K562 (cell line): ENCODE results near the gene ZNF609. TPM values are rescaled to one million over a fixed set of nuclear protein-coding genes. Genes with fewer than 3 reads are reported as not detected.

Experiments
- ARID1B ChIP-seq: fragments of 450-650 bp; IDR thresholded peaks from 2 replicates; pipeline ENCODE4 v1.6.1; 2016; ENCODE audit warnings: antibody characterized with exemption, mild to moderate bottlenecking, inconsistent platforms
- ASH1L ChIP-seq: fragments of 450-650 bp; IDR thresholded peaks from 2 replicates; pipeline ENCODE4 v1.6.1; 2018; ENCODE audit warnings: borderline replicate concordance, mild to moderate bottlenecking, low read depth; ENCODE audit not compliant: partially characterized antibody
- BRF1 ChIP-seq: IDR thresholded peaks from 3 replicates; pipeline ENCODE4 v1.6.1; 2011; ENCODE audit warnings: borderline replicate concordance, mild to moderate bottlenecking; ENCODE audit not compliant: insufficient read length; ENCODE audit errors: extremely low read depth
- DMBX1 ChIP-seq: fragments of 250-450 bp; sonication (Bioruptor Pico); IDR thresholded peaks from 2 replicates; pipeline ENCODE4 v1.8.0; 2022; ENCODE audit warnings: inconsistent platforms, mild to moderate bottlenecking, moderate library complexity, borderline replicate concordance
- EP300 ChIP-seq: IDR thresholded peaks from 2 replicates; pipeline ENCODE4 v1.6.1; 2012; ENCODE audit warnings: low read length, improper control_type of control experiment
- FOXK2 ChIP-seq, 2 experiments: fragments of 450-650 bp; IDR thresholded peaks in 1 of 2; conservative IDR thresholded peaks in 1 of 2; 2 replicates each; pipeline ENCODE4 v1.6.1; 2016; ENCODE audit warnings: low read depth in 2 of 2, mild to moderate bottlenecking in 1 of 2
- JUND ChIP-seq, 2 experiments: IDR thresholded peaks; 2 replicates in 1 of 2; 3 replicates in 1 of 2; pipeline ENCODE4 v1.6.1; 2011; ENCODE audit warnings: borderline replicate concordance in 2 of 2, low read depth in 2 of 2, low read length in 2 of 2, improper control_type of control experiment in 1 of 2, missing biosample characterization in 1 of 2, missing genetic modification characterization in 1 of 2, missing genetic modification reagents in 1 of 2
- KDM1A ChIP-seq, 2 experiments: fragments of 450-650 bp; IDR thresholded peaks; 2 replicates each; pipeline ENCODE4 v1.6.1; 2016; ENCODE audit warnings: mild to moderate bottlenecking in 2 of 2
- KDM5B ChIP-seq: fragments of 200-600 bp; sonication (generic); IDR thresholded peaks from 2 replicates; pipeline ENCODE4 v1.6.1; 2012; ENCODE audit warnings: low read depth, mild to moderate bottlenecking, moderate library complexity, low read length, control low read depth, inconsistent platforms; ENCODE audit not compliant: insufficient replicate concordance
- KLF16 ChIP-seq: IDR thresholded peaks from 2 replicates; pipeline ENCODE4 v1.6.1; 2016; ENCODE audit warnings: antibody characterized with exemption
- KLF6 ChIP-seq: fragments of 250-450 bp; sonication (Bioruptor Pico); IDR thresholded peaks from 2 replicates; pipeline ENCODE4 v1.4.0; 2020; ENCODE audit warnings: mild to moderate bottlenecking, moderate library complexity, borderline replicate concordance
- MYC ChIP-seq, 2 experiments: fragments of 250-450 bp in 1 of 2; sonication (Bioruptor Pico) in 1 of 2; IDR thresholded peaks; 2 replicates each; pipeline versions ENCODE4 v1.5.1 to v1.6.1; 2012 to 2021; ENCODE audit warnings: low read depth in 2 of 2, borderline replicate concordance in 1 of 2, improper control_type of control experiment in 1 of 2, low read length in 1 of 2, mild to moderate bottlenecking in 1 of 2, moderate library complexity in 1 of 2
- NEUROD1 ChIP-seq: fragments of 150-350 bp; IDR thresholded peaks from 2 replicates; pipeline ENCODE4 v1.6.1; 2014; ENCODE audit warnings: borderline replicate concordance, low read length, low read depth; ENCODE audit not compliant: partially characterized antibody
- NFE2 ChIP-seq: IDR thresholded peaks from 2 replicates; pipeline ENCODE4 v1.6.1; 2014; ENCODE audit warnings: antibody characterized with exemption, low read depth
- RAD21 ChIP-seq, 2 experiments: fragments of 250-450 bp in 1 of 2; fragments of 450-650 bp in 1 of 2; sonication (Bioruptor Pico) in 1 of 2; formaldehyde crosslinking in 1 of 2; IDR thresholded peaks in 1 of 2; conservative IDR thresholded peaks in 1 of 2; 2 replicates each; pipeline versions ENCODE4 v1.4.0 to v1.8.0; 2020 to 2022; ENCODE audit warnings: mild to moderate bottlenecking in 2 of 2, moderate library complexity in 1 of 2
- SMAD4 ChIP-seq: fragments of 250-450 bp; sonication (Bioruptor Pico); conservative IDR thresholded peaks from 2 replicates; pipeline ENCODE4 v1.8.0; 2021; ENCODE audit warnings: inconsistent platforms, mild to moderate bottlenecking, moderate library complexity
- XRCC4 ChIP-seq: IDR thresholded peaks from one replicate; pipeline ENCODE4 v1.6.1; 2011; ENCODE audit not compliant: insufficient read depth, insufficient read length; ENCODE audit errors: extremely low read depth
- ZNF165 ChIP-seq: fragments of 250-450 bp; sonication (Bioruptor Pico); IDR thresholded peaks from 2 replicates; pipeline ENCODE4 v1.4.0; 2020; ENCODE audit warnings: borderline replicate concordance
- ZNF584 ChIP-seq: fragments of 200-800 bp; sonication (Bioruptor generic); IDR thresholded peaks from 2 replicates; pipeline ENCODE4 v1.6.1; 2016; ENCODE audit warnings: low read depth, mild to moderate bottlenecking, missing genetic modification characterization, missing compliant biosample characterization
- polyA plus RNA-seq, 8 experiments: library from polyadenylated mRNA; depleted of rRNA in 4 of 8; stranded (reverse) in 5 of 8; unstranded in 3 of 8; fragments of >200 nt; fragmentation: Nextera tagmentation in 2 of 8; fragmentation: Illumina TruSeq in 1 of 8; extraction: Ambion mirVana in 2 of 8; extraction: Trizol in 1 of 8; gene quantifications; 2 replicates each; pipeline versions ENCODE4 v1.2.1 to v1.2.3, GENCODE V29; 2011 to 2014; ENCODE audit warnings: inconsistent platforms in 1 of 8, missing spikeins in 1 of 8
- total RNA-seq, 7 experiments: library from RNA; depleted of rRNA in 6 of 7; stranded (reverse); fragments of >200 nt in 6 of 7; fragmentation: Illumina TruSeq in 2 of 7; extraction: Trizol in 2 of 7; gene quantifications; 2 replicates each; pipeline versions ENCODE4 v1.2.1 to v1.2.3, GENCODE V29; 2011 to 2021; ENCODE audit warnings: low replicate concordance in 1 of 7
- TF ChIP-seq, protein P1 (sequence below): fragments of 450-650 bp; formaldehyde crosslinking; IDR thresholded peaks from 2 replicates; pipeline ENCODE4 v1.4.0; 2022; ENCODE audit warnings: mild to moderate bottlenecking, moderate library complexity
- TF ChIP-seq, protein P2 (sequence below): sonication (generic); formaldehyde crosslinking; IDR thresholded peaks from 2 replicates; pipeline ENCODE4 v1.8.0; 2022; ENCODE audit warnings: missing genetic modification reagents, mild to moderate bottlenecking, moderate library complexity, borderline replicate concordance
- TF ChIP-seq, protein P3 (sequence below): sonication (generic); formaldehyde crosslinking; IDR thresholded peaks from 2 replicates; pipeline ENCODE4 v1.9.0; 2022; ENCODE audit warnings: mild to moderate bottlenecking, missing genetic modification reagents
- TF ChIP-seq, protein P4 (sequence below): IDR thresholded peaks from 3 replicates; pipeline ENCODE4 v1.6.1; 2011; ENCODE audit warnings: borderline replicate concordance, mild to moderate bottlenecking; ENCODE audit not compliant: insufficient read length, insufficient read depth

Gene ZNF609
- total and polyA plus RNA-seq, 9 of the 15 experiments (the other 6 are each of a cell fraction or from before 2014, with no cell fraction given), result 3.0 to 38.7 (median 17.8) TPM

DNA sequence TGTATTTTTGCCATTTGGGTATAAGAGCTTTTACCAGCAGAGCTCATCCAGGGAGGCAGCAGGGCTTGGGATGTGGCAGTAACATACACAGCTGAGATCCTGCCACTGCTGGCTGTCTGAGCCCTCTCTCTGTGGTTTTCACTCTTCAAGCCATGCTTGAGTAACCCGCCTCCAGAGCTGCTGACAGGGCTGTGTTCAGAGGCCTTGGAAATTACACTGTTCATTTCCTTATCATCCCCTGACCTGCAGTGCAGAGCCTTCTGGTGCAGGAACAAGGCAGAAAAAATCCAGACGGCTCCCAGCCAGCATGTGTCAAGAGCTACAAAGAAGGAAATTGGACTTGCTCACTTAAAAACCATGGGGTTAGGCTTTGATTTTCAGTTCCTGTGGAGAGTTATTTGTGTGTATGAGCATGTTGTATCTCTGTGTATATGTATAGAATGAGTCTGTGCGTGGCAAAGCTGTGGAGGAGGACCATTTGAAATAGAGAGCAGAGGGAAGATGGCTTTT, 47.0 kb downstream of the ZNF609 start (continued):
- TF ChIP-seq, protein P1, sequence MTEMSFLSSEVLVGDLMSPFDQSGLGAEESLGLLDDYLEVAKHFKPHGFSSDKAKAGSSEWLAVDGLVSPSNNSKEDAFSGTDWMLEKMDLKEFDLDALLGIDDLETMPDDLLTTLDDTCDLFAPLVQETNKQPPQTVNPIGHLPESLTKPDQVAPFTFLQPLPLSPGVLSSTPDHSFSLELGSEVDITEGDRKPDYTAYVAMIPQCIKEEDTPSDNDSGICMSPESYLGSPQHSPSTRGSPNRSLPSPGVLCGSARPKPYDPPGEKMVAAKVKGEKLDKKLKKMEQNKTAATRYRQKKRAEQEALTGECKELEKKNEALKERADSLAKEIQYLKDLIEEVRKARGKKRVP (CRISPR knock-in tag), result no peak
- no peak for TF ChIP-seq DMBX1 (CRISPR knock-in tag)
- no peak for TF ChIP-seq KLF16
- peak; percentile 17; the same call in 1 of the 2 replicates for TF ChIP-seq NFE2
- no peak for TF ChIP-seq XRCC4
- peak; percentile 45 to 46; a peak in 2 of 4 replicates for TF ChIP-seq KDM1A (IDR thresholded peaks at IDR 0.05)
- TF ChIP-seq KLF6, result no peak
- 0 out of 2 replicates have a peak, but pooled peaks have one; percentile 14 for TF ChIP-seq JUND (IDR thresholded peaks at IDR 0.05; ENCODE audit: borderline replicate concordance, low read depth, low read length)
- TF ChIP-seq JUND (tag; IDR thresholded peaks at IDR 0.05; ENCODE audit: borderline replicate concordance, low read depth, low read length), result peak; percentile 18; the same call in 1 of the 3 replicates
- 0 out of 2 replicates have a peak, but pooled peaks have one; percentile 31 for TF ChIP-seq MYC (IDR thresholded peaks at IDR 0.05; ENCODE audit: low read depth, low read length)
- no peak for TF ChIP-seq MYC (CRISPR knock-in tag; IDR thresholded peaks at IDR 0.05; ENCODE audit: borderline replicate concordance, low read depth)
- peak; percentile 58 for TF ChIP-seq SMAD4
- TF ChIP-seq, protein P2, sequence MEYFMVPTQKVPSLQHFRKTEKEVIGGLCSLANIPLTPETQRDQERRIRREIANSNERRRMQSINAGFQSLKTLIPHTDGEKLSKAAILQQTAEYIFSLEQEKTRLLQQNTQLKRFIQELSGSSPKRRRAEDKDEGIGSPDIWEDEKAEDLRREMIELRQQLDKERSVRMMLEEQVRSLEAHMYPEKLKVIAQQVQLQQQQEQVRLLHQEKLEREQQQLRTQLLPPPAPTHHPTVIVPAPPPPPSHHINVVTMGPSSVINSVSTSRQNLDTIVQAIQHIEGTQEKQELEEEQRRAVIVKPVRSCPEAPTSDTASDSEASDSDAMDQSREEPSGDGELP, result peak; percentile 60; the same call in 1 of the 2 replicates
- peak; percentile 8; the same call in 1 of the 2 replicates for TF ChIP-seq EP300
- TF ChIP-seq RAD21 (CRISPR knock-in tag; conservative IDR thresholded peaks at IDR 0.05 in 1 of 2, IDR thresholded peaks at IDR 0.05 in 1 of 2), result peak in 1 of 2 experiments; percentile 38; a peak in 2 of 4 replicates
- no peak for TF ChIP-seq BRF1
- peak; percentile 29 for TF ChIP-seq NEUROD1
- no peak for TF ChIP-seq ZNF165 (CRISPR knock-in tag)
- no peak for TF ChIP-seq FOXK2 (conservative IDR thresholded peaks at IDR 0.05 in 1 of 2, IDR thresholded peaks at IDR 0.05 in 1 of 2; ENCODE audit: low read depth in 2 of 2)
- no peak for TF ChIP-seq KDM5B
- TF ChIP-seq ASH1L, result no peak
- no peak for TF ChIP-seq ZNF584 (CRISPR knock-in tag)
- TF ChIP-seq, protein P3, sequence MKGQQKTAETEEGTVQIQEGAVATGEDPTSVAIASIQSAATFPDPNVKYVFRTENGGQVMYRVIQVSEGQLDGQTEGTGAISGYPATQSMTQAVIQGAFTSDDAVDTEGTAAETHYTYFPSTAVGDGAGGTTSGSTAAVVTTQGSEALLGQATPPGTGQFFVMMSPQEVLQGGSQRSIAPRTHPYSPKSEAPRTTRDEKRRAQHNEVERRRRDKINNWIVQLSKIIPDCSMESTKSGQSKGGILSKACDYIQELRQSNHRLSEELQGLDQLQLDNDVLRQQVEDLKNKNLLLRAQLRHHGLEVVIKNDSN (CRISPR knock-in tag), result no peak
- TF ChIP-seq ARID1B, result peak; percentile 46
- TF ChIP-seq, protein P4, sequence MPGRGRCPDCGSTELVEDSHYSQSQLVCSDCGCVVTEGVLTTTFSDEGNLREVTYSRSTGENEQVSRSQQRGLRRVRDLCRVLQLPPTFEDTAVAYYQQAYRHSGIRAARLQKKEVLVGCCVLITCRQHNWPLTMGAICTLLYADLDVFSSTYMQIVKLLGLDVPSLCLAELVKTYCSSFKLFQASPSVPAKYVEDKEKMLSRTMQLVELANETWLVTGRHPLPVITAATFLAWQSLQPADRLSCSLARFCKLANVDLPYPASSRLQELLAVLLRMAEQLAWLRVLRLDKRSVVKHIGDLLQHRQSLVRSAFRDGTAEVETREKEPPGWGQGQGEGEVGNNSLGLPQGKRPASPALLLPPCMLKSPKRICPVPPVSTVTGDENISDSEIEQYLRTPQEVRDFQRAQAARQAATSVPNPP, result no peak
